ENCODE data around the gene ROPN1L. TPM values are rescaled to one million over a fixed set of nuclear protein-coding genes. Genes with fewer than 3 reads are reported as not detected.
A peak's percentile ranks its signal among the peaks of the same experiment; 100 is the strongest.

The ROPN1L gene
- total RNA-seq, 3 donors from 2014 or later: not detected

- no peak overlapping the region for H3K4me3 ChIP-seq
- intact Hi-C loops (cut with DNase I, micrococcal nuclease): no loop called here
- TF ChIP-seq, protein P1, sequence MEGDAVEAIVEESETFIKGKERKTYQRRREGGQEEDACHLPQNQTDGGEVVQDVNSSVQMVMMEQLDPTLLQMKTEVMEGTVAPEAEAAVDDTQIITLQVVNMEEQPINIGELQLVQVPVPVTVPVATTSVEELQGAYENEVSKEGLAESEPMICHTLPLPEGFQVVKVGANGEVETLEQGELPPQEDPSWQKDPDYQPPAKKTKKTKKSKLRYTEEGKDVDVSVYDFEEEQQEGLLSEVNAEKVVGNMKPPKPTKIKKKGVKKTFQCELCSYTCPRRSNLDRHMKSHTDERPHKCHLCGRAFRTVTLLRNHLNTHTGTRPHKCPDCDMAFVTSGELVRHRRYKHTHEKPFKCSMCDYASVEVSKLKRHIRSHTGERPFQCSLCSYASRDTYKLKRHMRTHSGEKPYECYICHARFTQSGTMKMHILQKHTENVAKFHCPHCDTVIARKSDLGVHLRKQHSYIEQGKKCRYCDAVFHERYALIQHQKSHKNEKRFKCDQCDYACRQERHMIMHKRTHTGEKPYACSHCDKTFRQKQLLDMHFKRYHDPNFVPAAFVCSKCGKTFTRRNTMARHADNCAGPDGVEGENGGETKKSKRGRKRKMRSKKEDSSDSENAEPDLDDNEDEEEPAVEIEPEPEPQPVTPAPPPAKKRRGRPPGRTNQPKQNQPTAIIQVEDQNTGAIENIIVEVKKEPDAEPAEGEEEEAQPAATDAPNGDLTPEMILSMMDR (IDR thresholded peaks at IDR 0.05): no peak
These were observed 36.3 kb downstream of the ROPN1L start for GRCh38 chr5:10477943-10478342.

GRCh38 chr5:10478436-10478835 lies 36.8 kb downstream of the ROPN1L start:
- DNase-seq: no peak
- H3K4me3 ChIP-seq: no peak overlapping the region
- TF ChIP-seq, protein P1 (IDR thresholded peaks at IDR 0.05): no peak
- no peak for ATAC-seq
- intact Hi-C loops (cut with DNase I, micrococcal nuclease): no loop called here
- H3K9me3 ChIP-seq: no peaks in the 10 kb centered on the region
- peaks cover 27% of the 10 kb centered on the region for H3K4me1 ChIP-seq (ENCODE audit: low read depth)
- no peaks in the 10 kb centered on the region for H3K36me3 ChIP-seq (ENCODE audit: low read depth)

More at GRCh38 chr5:10477943-10478342, 36.3 kb downstream of the ROPN1L start:
- no peaks in the 10 kb centered on the region for H3K9me3 ChIP-seq
- DNase-seq: no peak
- ATAC-seq: no peak
- peaks cover 27% of the 10 kb centered on the region for H3K4me1 ChIP-seq (ENCODE audit: low read depth)
- H3K36me3 ChIP-seq (ENCODE audit: low read depth): no peaks in the 10 kb centered on the region

DNA sequence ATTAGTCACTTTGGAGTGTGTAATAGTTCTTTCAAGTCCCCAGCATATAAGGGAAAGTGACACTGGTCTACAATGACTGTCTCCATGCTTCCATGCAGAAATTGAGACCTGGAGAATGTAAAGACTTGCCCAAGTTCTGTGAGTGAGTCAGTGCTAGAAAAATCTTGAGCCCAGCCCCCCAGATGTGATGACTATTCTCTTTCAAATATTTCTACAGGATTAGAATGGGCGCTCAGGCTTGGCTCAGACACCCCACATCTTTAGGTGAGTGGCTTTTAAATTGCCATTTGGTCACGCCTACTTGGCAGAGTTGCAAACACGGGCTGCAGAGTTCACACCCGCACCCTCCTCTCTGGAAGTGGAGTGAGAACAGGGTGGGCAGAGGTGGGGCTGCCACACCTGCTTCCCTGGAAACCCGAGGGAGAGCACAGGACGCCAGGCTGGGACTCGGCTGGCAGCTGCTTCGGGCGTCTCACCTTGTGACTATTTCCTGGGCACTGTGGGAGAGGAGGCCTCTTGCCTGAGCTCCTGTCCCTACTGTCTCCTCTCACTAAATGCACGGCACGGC lies 37.6 kb downstream of the ROPN1L start:
- intact Hi-C loops (cut with DNase I, micrococcal nuclease): no loop called here
- ATAC-seq (peak; percentile 91), DNase-seq (peak; percentile 83 to 88 (median 84))
- Histone ChIP-seq H3K4me3 (no peak overlapping the region), H3K9me3 (no peaks in the 10 kb centered on the region), H3K36me3 (ENCODE audit: low read depth) (no peaks in the 10 kb centered on the region), H3K4me1 (ENCODE audit: low read depth) (peaks cover 27% of the 10 kb centered on the region)
- TF ChIP-seq, protein P1 (IDR thresholded peaks at IDR 0.05): no peak

- DNase-seq (no peak), ATAC-seq (no peak)
- no peaks in the 10 kb centered on the region for H3K36me3 ChIP-seq (ENCODE audit: low read depth)
- intact Hi-C loops (cut with DNase I, micrococcal nuclease): no loop called here
- TF ChIP-seq, protein P1 (IDR thresholded peaks at IDR 0.05): no peak
- no peak overlapping the region for H3K4me3 ChIP-seq
- H3K4me1 ChIP-seq (ENCODE audit: low read depth): peaks cover 27% of the 10 kb centered on the region
- H3K9me3 ChIP-seq: no peaks in the 10 kb centered on the region
These were observed 38.7 kb downstream of the ROPN1L start for GRCh38 chr5:10480237-10480985.

DNA sequence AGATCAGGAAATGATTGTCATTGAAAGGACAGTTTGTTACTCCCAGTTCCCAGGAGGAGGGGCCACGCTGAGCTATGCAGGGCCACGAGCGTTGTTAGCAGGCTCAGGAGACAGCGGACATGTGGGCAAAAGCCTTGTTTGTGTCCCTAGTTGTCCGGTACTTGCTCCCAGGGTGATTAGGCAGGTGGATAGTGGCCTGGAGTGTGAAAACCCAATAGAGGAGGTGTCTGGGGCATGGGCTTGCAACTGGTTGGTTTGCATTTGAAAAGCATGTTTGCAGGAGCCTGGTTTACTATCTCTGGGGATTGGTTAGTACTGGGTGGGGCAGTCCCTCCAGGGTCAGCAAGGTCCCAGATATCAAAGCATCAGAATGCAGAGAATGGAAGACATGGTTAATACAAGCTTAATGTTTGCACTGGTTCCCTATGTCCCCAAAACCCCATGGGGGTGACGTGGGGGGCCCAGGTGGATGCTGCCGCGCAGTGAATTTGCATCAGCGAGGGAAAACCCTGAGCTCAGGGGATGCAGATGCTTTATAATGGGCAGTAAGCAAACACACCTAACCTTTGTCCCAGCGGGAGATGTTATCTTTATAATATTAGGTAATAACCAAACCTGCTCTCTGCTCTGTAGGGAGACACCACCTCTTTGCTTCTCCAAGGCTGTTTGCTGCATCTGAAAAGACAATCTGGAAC lies 39.7 kb downstream of the ROPN1L start:
- intact Hi-C loops (cut with DNase I, micrococcal nuclease): no loop called here
- Histone ChIP-seq H3K4me1 (ENCODE audit: low read depth) (peaks cover 27% of the 10 kb centered on the region), H3K4me3 (no peak overlapping the region), H3K9me3 (no peaks in the 10 kb centered on the region), H3K36me3 (ENCODE audit: low read depth) (no peaks in the 10 kb centered on the region)
- peak in 2 of 3 donors; percentile 34 to 52 for DNase-seq
- TF ChIP-seq, protein P1 (IDR thresholded peaks at IDR 0.05): no peak
- ATAC-seq: peak; percentile 67

Data from mucosa of descending colon (tissue), 3 donors.